ENCODE data around the gene HMCES.
A peak's percentile ranks its signal among the peaks of the same experiment; 100 is the strongest.
"Not testable (repeated sequence)": the region's sequence is repeated elsewhere in the genome, so short reads cannot be mapped to it uniquely, and the experiment has no call there.

HMCES gene

GRCh38 chr3:129323651-129324294 lies 45.1 kb downstream of the HMCES start:
- DNase-seq, result no peak

GRCh38 chr3:129324855-129325254 lies 46.2 kb downstream of the HMCES start:
- no peak for DNase-seq

- DNase-seq, result no peak
Observed at GRCh38 chr3:129325383-129325782, 46.7 kb downstream of the HMCES start.

- no peak for DNase-seq
Observed at GRCh38 chr3:129326138-129326537, 47.5 kb downstream of the HMCES start.

- no peak for DNase-seq
Observed at GRCh38 chr3:129326595-129326994, 47.9 kb downstream of the HMCES start.

- DNase-seq, result no peak
Observed at GRCh38 chr3:129327510-129327909, 48.8 kb downstream of the HMCES start.

GRCh38 chr3:129329858-129330257 lies 51.2 kb downstream of the HMCES start:
- no peak for DNase-seq

GRCh38 chr3:129330409-129330808 lies 51.7 kb downstream of the HMCES start:
- no peak for DNase-seq

GRCh38 chr3:129333891-129334290 lies 55.2 kb downstream of the HMCES start:
- no peak for DNase-seq

GRCh38 chr3:129336093-129336706 lies 57.5 kb downstream of the HMCES start:
- no peak for DNase-seq

- DNase-seq, result not testable (repeated sequence)
Observed at GRCh38 chr3:129337719-129338118, 59.0 kb downstream of the HMCES start.

- not testable (repeated sequence) for DNase-seq
Observed at GRCh38 chr3:129339186-129339585, 60.5 kb downstream of the HMCES start.

- DNase-seq, result not testable (repeated sequence)
Observed at GRCh38 chr3:129339833-129340232, 61.2 kb downstream of the HMCES start.

- no peak for DNase-seq
Observed at GRCh38 chr3:129341331-129342141, 62.9 kb downstream of the HMCES start.

GRCh38 chr3:129343643-129344360 lies 65.1 kb downstream of the HMCES start:
- DNase-seq, result peak; percentile 28

- no peak for DNase-seq
Observed at GRCh38 chr3:129344540-129345220, 66.0 kb downstream of the HMCES start.

GRCh38 chr3:129345281-129345680 lies 66.6 kb downstream of the HMCES start:
- no peak for DNase-seq

- DNase-seq, result no peak
Observed at GRCh38 chr3:129345971-129346370, 67.3 kb downstream of the HMCES start.

GRCh38 chr3:129346695-129347457 lies 68.2 kb downstream of the HMCES start:
- DNase-seq, result no peak

- DNase-seq, result no peak
Observed at GRCh38 chr3:129347458-129347845, 68.8 kb downstream of the HMCES start.

- DNase-seq, result no peak
Observed at GRCh38 chr3:129348734-129349133, 70.1 kb downstream of the HMCES start.

- not testable (repeated sequence) for DNase-seq
Observed at GRCh38 chr3:129349169-129349568, 70.5 kb downstream of the HMCES start.

Data from stimulated activated CD4-positive, alpha-beta T cell treated with anti-CD3 and anti-CD28 coated beads, Interleukin-1b, Interleukin-23, amount 100 ng/mL, for 48 hours (primary cell).